Epithelial cell of proximal tubule (primary cell): ENCODE data around the gene GPR160. TPM values are rescaled to one million over a fixed set of nuclear protein-coding genes. Genes with fewer than 3 reads are reported as not detected.

ENCODE experiments used
- DNase-seq: peaks from one replicate; pipeline ENCODE4 v3.0.0-alpha.2; 2011; ENCODE audit warnings: low read depth
- H3K4me3 ChIP-seq: 2 replicates; pipeline ENCODE4 v1.5.1; 2011; ENCODE audit warnings: low read depth, mild to moderate bottlenecking, low read length
- CTCF ChIP-seq: conservative IDR thresholded peaks from 2 replicates; pipeline ENCODE4 v1.5.1; 2012; ENCODE audit warnings: low read depth, mild to moderate bottlenecking, low read length
- total RNA-seq: library from RNA; depleted of rRNA; stranded (reverse); fragments of >200 nt; gene quantifications from 2 replicates; pipeline ENCODE4 v1.2.3, GENCODE V29; 2015

GPR160 gene
- total RNA-seq, 1 donor from 2014 or later = 23.9 TPM

- DNase-seq = no peak
- TF ChIP-seq CTCF = no peak
- H3K4me3 ChIP-seq = no peak overlapping the region
These were observed 13.2 kb upstream of the GPR160 start for GRCh38 chr3:170024581-170024980.

DNA sequence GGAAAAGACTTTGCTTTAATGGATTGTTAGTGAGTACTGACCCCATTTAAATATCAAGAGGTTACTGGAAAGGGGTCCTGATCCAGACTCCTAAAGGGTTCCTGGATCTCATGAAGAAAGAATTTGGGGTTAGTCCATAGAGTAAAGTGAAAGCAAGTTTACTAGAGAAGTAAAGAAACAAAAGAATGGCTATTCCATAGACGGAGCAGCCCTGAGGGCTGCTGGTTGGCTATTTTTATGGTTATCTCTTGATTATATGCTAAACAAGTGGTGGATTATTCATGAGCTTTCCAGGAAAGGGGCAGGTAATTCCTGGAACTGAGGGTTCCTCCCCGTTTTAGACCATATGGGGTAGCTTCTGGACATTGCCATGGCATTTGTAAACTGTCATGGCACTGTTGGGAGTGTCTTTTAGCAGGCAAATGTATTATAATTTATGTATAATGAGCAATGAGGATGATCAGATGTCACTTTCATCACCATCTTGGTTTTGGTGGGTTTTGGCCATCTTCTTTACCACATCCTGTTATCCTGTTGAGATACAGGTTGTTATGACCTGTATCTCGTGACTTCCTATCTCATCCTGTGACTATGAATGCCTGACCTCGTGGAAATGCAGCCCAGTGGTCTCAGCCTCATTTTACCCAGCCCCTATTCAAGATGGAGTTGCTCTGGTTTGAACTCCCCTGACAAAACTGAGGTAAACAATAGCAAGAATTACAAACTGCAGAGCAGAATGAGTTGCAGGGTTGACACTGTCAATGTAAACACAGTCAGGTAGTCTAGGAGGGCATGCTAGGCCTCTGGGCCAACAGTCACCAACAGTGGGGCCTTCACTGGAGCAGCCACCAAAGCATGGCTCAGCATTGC lies 10.3 kb upstream of the GPR160 start:
- H3K4me3 ChIP-seq = no peak overlapping the region
- no peak for DNase-seq
- no peak for TF ChIP-seq CTCF

GRCh38 chr3:170033489-170033888 lies 4.3 kb upstream of the GPR160 start:
- no peak overlapping the region for H3K4me3 ChIP-seq
- no peak for DNase-seq
- no peak for TF ChIP-seq CTCF

GRCh38 chr3:170038434-170039110 lies 777 bp downstream of the GPR160 start:
- H3K4me3 ChIP-seq = peak overlapping the region; percentile 87
- TF ChIP-seq CTCF = peak; percentile 30
- DNase-seq = no peak

- TF ChIP-seq CTCF = no peak
- no peak for DNase-seq
- H3K4me3 ChIP-seq = peak overlapping the region; percentile 32
These were observed 2.6 kb downstream of the GPR160 start for GRCh38 chr3:170040418-170040817.

- no peak for TF ChIP-seq CTCF
- DNase-seq = no peak
- no peak overlapping the region for H3K4me3 ChIP-seq
These were observed 5.7 kb downstream of the GPR160 start for GRCh38 chr3:170043506-170043905.
